ENCODE data around the gene CLDND2. TPM values are rescaled to one million over a fixed set of nuclear protein-coding genes. Genes with fewer than 3 reads are reported as not detected.

The CLDND2 gene
- total and polyA plus RNA-seq, 4 donors = 0.22 to 3.0 TPM; not detected in 2

- no peak overlapping the region for H3K9ac ChIP-seq (ENCODE audit: low read depth in 1 of 2, low read length in 2 of 2)
- no peak for TF ChIP-seq JUND (IDR thresholded peaks at IDR 0.05)
- no peak for TF ChIP-seq CTCF (IDR thresholded peaks at IDR 0.05; ENCODE audit: low read depth, low read length, missing input control)
- no peak for TF ChIP-seq NR2F2 (IDR thresholded peaks at IDR 0.05)
- TF ChIP-seq RXRA (IDR thresholded peaks at IDR 0.05) = no peak
- no peak for TF ChIP-seq EGR1 (IDR thresholded peaks at IDR 0.05; ENCODE audit: low read depth in 2 of 2)
- no peak for TF ChIP-seq FOXA1 (IDR thresholded peaks at IDR 0.05)
- TF ChIP-seq ATF3 (IDR thresholded peaks at IDR 0.05) = no peak
- TF ChIP-seq REST (IDR thresholded peaks at IDR 0.05) = no peak
- no peak for TF ChIP-seq HNF4A (conservative IDR thresholded peaks at IDR 0.05)
- no peak for TF ChIP-seq MAX (IDR thresholded peaks at IDR 0.05)
- no peak for TF ChIP-seq TAF1 (conservative IDR thresholded peaks at IDR 0.05)
- no peak for TF ChIP-seq HNF4G (IDR thresholded peaks at IDR 0.05)
- TF ChIP-seq RAD21 (IDR thresholded peaks at IDR 0.05) = no peak
- TF ChIP-seq SP1 (IDR thresholded peaks at IDR 0.05) = no peak
- no peak for TF ChIP-seq ZBTB33 (IDR thresholded peaks at IDR 0.05)
- TF ChIP-seq FOXA2 (IDR thresholded peaks at IDR 0.05) = no peak
- no peak for TF ChIP-seq GABPA (IDR thresholded peaks at IDR 0.05 in 1 of 2, conservative IDR thresholded peaks at IDR 0.05 in 1 of 2)
- no peak overlapping the region for H3K27ac ChIP-seq (ENCODE audit: low read depth in 1 of 2, low read length in 2 of 2)
- no peaks in the 10 kb centered on the region for H3K9me3 ChIP-seq (ENCODE audit: control insufficient read depth in 4 of 4, low read length in 3 of 4)
- no peaks in the 10 kb centered on the region for H3K27me3 ChIP-seq (ENCODE audit: control insufficient read depth in 4 of 4, insufficient read depth in 4 of 4, low read length in 3 of 4)
- no peak overlapping the region for H3K4me3 ChIP-seq (ENCODE audit: low read depth in 1 of 3, low read length in 3 of 3)
- 95% methylated on average over 16 of the region's 16 CpGs for WGBS
- DNase-seq (ENCODE audit: low spot score) = no peak
- H3K36me3 ChIP-seq (ENCODE audit: control insufficient read depth in 4 of 4, insufficient read depth in 3 of 4, low read depth in 1 of 4, low read length in 3 of 4) = peaks cover 8 to 21% (median 18%) of the 10 kb centered on the region in 4 donors
- peaks cover 11 to 44% (median 24%) of the 10 kb centered on the region in 4 donors for H3K4me1 ChIP-seq (ENCODE audit: control insufficient read depth in 4 of 4, insufficient read depth in 4 of 4, low read length in 3 of 4)
These were observed 15.9 kb downstream of the CLDND2 start for GRCh38 chr19:51352783-51353360.
